ENCODE results near the gene PCDHA2.

PCDHA2 gene

GRCh38 chr5:140767444-140767843, 27.2 kb upstream of the PCDHA2 start:
- Histone ChIP-seq H3K27ac (replicated peaks) (no peak overlapping the region), H3K4me3 (replicated peaks; ENCODE audit: insufficient read depth, low read length) (no peak overlapping the region), H3K27me3 (ENCODE audit: insufficient read depth, poor library complexity, severe bottlenecking) (no peaks in the 10 kb centered on the region)
- DNase-seq (ENCODE audit: low read depth in 1 of 2, low spot score in 1 of 2): no peak
- no peak for TF ChIP-seq POLR2AphosphoS5 (IDR thresholded peaks at IDR 0.05; ENCODE audit: low read depth)
- TF ChIP-seq GABPA (IDR thresholded peaks at IDR 0.05; ENCODE audit: low read depth): no peak
- no peak for TF ChIP-seq REST (IDR thresholded peaks at IDR 0.05; ENCODE audit: insufficient replicate concordance, low read depth)
- no peak for TF ChIP-seq SPI1 (IDR thresholded peaks at IDR 0.05; ENCODE audit: borderline replicate concordance, low read depth)
- no peak for TF ChIP-seq CTCF (IDR thresholded peaks at IDR 0.05; ENCODE audit: insufficient read depth, low read length)

- no peak overlapping the region for H3K27ac ChIP-seq (replicated peaks)
- H3K4me3 ChIP-seq (replicated peaks; ENCODE audit: insufficient read depth, low read length): no peak overlapping the region
- no peaks in the 10 kb centered on the region for H3K27me3 ChIP-seq (ENCODE audit: insufficient read depth, poor library complexity, severe bottlenecking)
- no peak for DNase-seq (ENCODE audit: low read depth in 1 of 2, low spot score in 1 of 2)
- TF ChIP-seq SPI1 (IDR thresholded peaks at IDR 0.05; ENCODE audit: borderline replicate concordance, low read depth) (no peak), REST (IDR thresholded peaks at IDR 0.05; ENCODE audit: insufficient replicate concordance, low read depth) (no peak), CTCF (IDR thresholded peaks at IDR 0.05; ENCODE audit: insufficient read depth, low read length) (no peak), POLR2AphosphoS5 (IDR thresholded peaks at IDR 0.05; ENCODE audit: low read depth) (no peak), GABPA (IDR thresholded peaks at IDR 0.05; ENCODE audit: low read depth) (no peak)
Measured at GRCh38 chr5:140780512-140780911, 14.1 kb upstream of the PCDHA2 start.

GRCh38 chr5:140785905-140786686, 8.6 kb upstream of the PCDHA2 start, which contains the start of gene PCDHA1:
Gene PCDHA1 (plus strand): TSS chr5:140786140.
- DNase-seq (ENCODE audit: low read depth in 1 of 2, low spot score in 1 of 2): peak in 1 of 2 experiments; percentile 53
- TF ChIP-seq CTCF (IDR thresholded peaks at IDR 0.05; ENCODE audit: insufficient read depth, low read length) (no peak), SPI1 (IDR thresholded peaks at IDR 0.05; ENCODE audit: borderline replicate concordance, low read depth) (no peak), POLR2AphosphoS5 (IDR thresholded peaks at IDR 0.05; ENCODE audit: low read depth) (no peak), REST (IDR thresholded peaks at IDR 0.05; ENCODE audit: insufficient replicate concordance, low read depth) (no peak), GABPA (IDR thresholded peaks at IDR 0.05; ENCODE audit: low read depth) (no peak)
- Histone ChIP-seq H3K27me3 (ENCODE audit: insufficient read depth, poor library complexity, severe bottlenecking) (no peaks in the 10 kb centered on the region), H3K4me3 (replicated peaks; ENCODE audit: insufficient read depth, low read length) (no peak within 1 kb of the TSS), H3K27ac (replicated peaks) (no peak within 1 kb of the TSS)

Data from HL-60 (cell line).